MG63 (cell line): ENCODE measurements around the gene ZFPM1. TPM values are rescaled to one million over a fixed set of nuclear protein-coding genes. Genes with fewer than 3 reads are reported as not detected.
"Not testable (repeated sequence)": the region's sequence is repeated elsewhere in the genome, so short reads cannot be mapped to it uniquely, and the experiment has no call there.

Experiments
- DNase-seq: peaks from one replicate; pipeline ENCODE4 v3.0.0-alpha.2; 2020
- H3K27me3 ChIP-seq: fragments of 250-450 bp; sonication (Bioruptor Pico); 2 replicates; pipeline ENCODE4 v1.5.1; 2020; ENCODE audit warnings: mild to moderate bottlenecking, moderate library complexity
- H3K36me3 ChIP-seq: fragments of 250-450 bp; sonication (Bioruptor Pico); 2 replicates; pipeline ENCODE4 v1.5.1; 2020; ENCODE audit warnings: mild to moderate bottlenecking, moderate library complexity
- H3K4me3 ChIP-seq: fragments of 250-450 bp; sonication (Bioruptor Pico); 2 replicates; pipeline ENCODE4 v1.5.1; 2020; ENCODE audit warnings: mild to moderate bottlenecking, moderate library complexity
- H3K9me3 ChIP-seq: fragments of 250-450 bp; sonication (Bioruptor Pico); 2 replicates; pipeline ENCODE4 v1.5.1; 2020; ENCODE audit warnings: mild to moderate bottlenecking, moderate library complexity
- total RNA-seq: library from RNA; depleted of rRNA; stranded (reverse); fragments of >200 nt; shearing (Covaris generic); gene quantifications from 2 replicates; pipeline ENCODE4 v1.2.3, GENCODE V29; 2014; ENCODE audit warnings: low replicate concordance

Gene ZFPM1
- total RNA-seq, 1 experiment from 2014 or later = 0.33 TPM

DNA sequence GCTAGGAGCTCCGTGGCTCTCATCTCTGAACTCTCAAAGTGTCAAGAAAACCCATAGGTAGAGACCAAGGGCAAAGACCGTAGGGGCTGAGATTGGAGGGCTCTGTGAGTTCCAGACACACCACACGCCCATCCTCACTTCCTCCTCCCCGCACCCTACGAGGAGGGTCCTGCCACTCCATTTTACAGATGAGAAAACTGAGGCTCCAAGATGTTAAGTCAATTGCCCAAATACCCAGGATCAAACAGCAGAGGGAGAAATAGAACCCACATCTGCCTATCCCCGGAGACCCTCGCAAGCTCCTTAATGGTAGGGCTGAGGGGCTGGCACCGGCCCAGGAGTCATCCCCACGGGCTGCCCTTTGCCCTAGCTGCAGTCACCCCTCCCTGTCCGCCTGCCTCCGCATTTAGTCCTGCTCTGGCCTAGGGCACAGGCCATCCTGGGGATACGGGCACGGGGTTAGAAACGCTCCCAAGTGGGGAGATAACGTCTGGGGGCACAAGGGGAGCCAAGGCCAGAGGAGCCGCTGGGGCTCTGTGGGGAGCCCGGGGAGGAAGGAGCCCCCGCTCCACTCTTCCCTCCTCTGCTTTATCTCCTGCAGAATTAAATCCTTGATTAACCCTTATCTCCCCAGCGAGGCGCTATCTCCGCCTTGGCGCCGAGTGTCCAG lies 63.0 kb downstream of the ZFPM1 start:
- no peak for DNase-seq
- no peaks in the 10 kb centered on the region for H3K27me3 ChIP-seq
- no peaks in the 10 kb centered on the region for H3K9me3 ChIP-seq
- H3K36me3 ChIP-seq = no peaks in the 10 kb centered on the region
- H3K4me3 ChIP-seq = no peak overlapping the region

DNA sequence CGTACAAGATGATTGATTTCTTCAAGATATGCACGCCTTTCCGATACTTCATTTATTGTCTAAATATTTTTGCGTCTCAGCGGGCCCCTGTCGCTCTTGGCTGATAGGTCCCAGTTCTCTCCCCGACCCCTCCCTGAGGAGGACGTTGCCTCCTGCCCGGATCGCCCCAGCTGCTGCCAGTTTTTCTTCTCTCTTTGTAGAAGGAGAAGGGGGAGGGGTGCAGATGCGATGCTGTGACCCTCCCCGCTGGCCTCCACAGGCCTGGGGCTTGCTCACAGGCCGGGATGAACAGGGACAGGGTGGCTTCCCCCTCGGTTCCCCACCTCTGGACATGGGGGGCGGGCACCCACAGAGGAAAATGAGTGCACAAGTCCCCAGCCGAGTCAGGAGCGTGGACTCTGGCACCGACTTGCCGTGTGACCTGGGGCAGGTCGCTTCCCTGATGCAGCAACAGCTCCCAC lies 63.6 kb downstream of the ZFPM1 start:
- no peaks in the 10 kb centered on the region for H3K9me3 ChIP-seq
- no peak for DNase-seq
- no peaks in the 10 kb centered on the region for H3K27me3 ChIP-seq
- H3K36me3 ChIP-seq = no peaks in the 10 kb centered on the region
- no peak overlapping the region for H3K4me3 ChIP-seq

- not testable (repeated sequence) for H3K27me3 ChIP-seq, H3K4me3 ChIP-seq, H3K9me3 ChIP-seq, H3K36me3 ChIP-seq, DNase-seq
Measured at GRCh38 chr16:88517208-88517774, 64.2 kb downstream of the ZFPM1 start.

DNA sequence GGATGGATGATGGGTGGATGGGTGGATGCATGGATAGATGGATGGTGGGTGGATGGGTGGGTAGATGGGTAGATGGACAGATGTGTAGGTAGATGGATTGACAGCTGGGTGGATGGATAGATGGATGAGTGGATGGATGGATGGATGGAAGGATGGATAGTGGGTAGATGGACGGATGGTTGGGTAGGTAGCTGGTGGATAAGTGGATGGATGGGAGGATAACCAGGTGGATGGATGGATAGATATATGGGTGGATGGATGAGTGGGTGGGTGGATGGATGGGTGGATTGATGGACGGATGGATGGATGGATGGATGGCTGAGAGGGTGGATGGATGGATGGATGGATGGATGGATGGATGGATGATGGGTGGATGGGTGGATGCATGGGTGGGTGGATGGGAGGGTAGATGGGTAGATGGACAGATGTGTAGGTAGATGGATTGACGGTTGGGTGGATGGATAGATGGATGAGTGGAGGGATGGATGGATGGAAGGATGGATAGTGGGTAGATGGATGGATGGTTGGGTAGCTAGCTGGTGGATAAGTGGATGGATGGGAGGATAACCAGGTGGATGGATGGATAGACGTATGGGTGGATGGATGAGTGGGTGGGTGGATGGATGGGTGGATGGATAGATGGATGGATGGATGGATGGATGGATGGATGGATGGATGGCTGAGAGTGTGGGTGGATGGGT lies 65.5 kb downstream of the ZFPM1 start:
- H3K4me3 ChIP-seq, DNase-seq, H3K9me3 ChIP-seq, H3K27me3 ChIP-seq, H3K36me3 ChIP-seq: not testable (repeated sequence)

DNA sequence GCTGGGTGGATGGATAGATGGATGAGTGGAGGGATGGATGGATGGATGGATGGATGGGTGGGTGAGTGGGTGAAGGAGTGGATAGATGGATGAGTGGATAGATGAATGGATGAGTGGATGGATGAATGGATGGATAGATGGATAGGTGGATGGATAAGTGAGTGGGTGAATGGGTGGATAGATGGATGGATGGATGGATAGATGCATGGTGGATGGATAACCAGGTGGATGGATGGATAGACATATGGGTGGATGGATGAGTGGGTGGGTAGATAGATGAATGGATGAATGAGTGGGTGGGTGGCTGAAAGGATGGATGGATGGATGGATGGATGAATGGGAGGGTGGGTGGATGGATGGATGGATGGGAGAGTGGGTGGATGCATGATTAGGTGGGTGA lies 66.2 kb downstream of the ZFPM1 start:
- Histone ChIP-seq H3K36me3 (no peaks in the 10 kb centered on the region), H3K4me3 (no peak overlapping the region), H3K9me3 (no peaks in the 10 kb centered on the region), H3K27me3 (no peaks in the 10 kb centered on the region)
- DNase-seq = no peak

DNA sequence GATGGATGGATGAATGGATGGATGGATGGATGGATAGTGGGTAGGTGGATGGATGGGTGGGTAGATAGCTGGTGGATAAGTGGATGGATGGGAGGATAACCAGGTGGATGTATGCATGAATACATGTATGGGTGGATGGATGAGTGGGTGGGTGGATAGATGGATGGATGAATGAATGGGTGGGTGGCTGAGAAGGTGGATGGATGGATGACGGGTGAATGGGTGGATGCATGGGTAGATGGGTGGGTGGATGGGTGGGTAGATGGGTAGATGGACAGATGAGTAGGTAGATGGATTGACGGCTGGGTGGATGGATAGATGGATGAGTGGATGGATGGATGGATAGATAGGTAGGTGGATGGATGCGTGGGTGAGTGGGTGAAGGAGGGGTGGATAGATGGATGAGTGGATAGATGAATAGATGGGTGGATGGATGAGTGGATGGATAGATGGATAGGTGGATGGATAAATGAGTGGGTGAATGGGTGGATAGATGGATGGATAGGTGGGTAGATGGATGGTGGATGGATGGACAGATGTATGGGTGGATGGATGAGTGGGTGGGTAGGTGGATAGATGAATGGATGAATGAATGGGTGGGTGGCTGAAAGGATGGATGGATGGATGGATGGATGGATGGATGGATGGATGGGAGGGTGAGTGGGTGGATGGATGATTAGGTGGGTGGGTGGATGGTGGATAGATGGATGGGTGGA lies 67.0 kb downstream of the ZFPM1 start:
- no peaks in the 10 kb centered on the region for H3K36me3 ChIP-seq
- no peaks in the 10 kb centered on the region for H3K9me3 ChIP-seq
- no peak for DNase-seq
- no peaks in the 10 kb centered on the region for H3K27me3 ChIP-seq
- no peak overlapping the region for H3K4me3 ChIP-seq

DNA sequence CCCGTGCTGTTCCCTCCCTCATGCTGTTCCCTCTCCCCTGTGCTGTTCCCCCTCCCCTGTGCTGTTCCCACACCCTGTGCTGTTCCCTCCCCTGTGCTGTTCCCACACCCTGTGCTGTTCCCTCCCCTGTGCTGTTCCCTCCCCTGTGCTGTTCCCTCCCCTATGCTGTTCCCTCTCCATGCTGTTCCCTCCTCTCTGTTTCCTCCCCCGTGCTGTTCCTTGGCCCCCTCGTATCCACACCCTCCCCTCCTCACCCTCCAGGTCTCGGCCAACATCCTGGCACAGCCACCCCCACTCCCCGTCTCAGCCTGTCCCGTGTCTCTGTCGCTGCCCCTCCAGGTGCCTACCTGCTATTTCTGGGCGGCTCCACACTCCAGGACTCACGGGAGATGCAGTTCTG lies 68.6 kb downstream of the ZFPM1 start:
- no peaks in the 10 kb centered on the region for H3K36me3 ChIP-seq
- H3K4me3 ChIP-seq = no peak overlapping the region
- H3K27me3 ChIP-seq = no peaks in the 10 kb centered on the region
- no peak for DNase-seq
- H3K9me3 ChIP-seq = no peaks in the 10 kb centered on the region

GRCh38 chr16:88522276-88522949 lies 69.3 kb downstream of the ZFPM1 start:
- no peak for DNase-seq
- no peaks in the 10 kb centered on the region for H3K9me3 ChIP-seq
- no peak overlapping the region for H3K4me3 ChIP-seq
- H3K27me3 ChIP-seq = no peaks in the 10 kb centered on the region
- no peaks in the 10 kb centered on the region for H3K36me3 ChIP-seq

DNA sequence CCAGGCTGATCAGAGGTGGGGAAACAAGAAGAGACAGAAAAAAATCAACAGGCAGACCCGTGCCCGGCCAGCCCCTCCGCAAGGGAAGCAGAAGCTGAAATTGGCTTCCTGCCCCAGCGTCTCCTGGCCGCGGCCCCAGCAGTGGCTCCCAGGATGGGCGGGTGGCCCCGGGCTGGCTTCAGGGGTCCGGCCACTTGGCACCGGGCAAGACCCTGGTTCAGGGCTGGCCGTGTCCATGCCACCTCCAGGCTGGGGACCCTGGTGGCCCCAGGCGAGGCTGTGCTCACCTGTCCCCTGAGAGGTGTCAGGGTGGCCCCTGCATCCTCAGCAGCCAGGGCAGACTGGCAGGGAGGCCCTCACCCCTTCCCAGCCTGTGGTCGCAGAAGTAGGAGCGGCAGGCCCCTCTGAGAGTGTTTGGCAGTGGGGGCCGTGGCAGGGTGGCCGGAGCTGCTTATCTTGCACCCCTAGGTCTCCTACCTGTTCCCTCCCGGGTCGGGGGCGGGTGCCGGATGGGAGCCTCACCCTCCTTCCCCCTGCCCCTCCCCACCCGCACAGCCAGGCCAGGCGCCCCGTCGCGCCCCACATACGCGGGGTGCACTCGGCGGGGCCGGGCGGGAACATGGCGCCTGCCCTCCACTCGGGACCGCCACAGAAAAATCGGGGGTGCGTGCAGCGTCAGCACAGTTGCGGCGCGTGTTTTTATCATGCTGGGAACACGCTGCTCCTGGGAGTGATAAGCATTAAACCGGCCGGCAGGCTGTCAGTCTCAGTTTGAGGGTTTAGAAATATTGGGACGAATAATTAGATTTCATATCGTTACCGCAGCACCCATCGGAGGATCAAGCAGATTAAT lies 70.5 kb downstream of the ZFPM1 start:
- H3K36me3 ChIP-seq = no peaks in the 10 kb centered on the region
- DNase-seq = no peak
- H3K9me3 ChIP-seq = no peaks in the 10 kb centered on the region
- no peaks in the 10 kb centered on the region for H3K27me3 ChIP-seq
- no peak overlapping the region for H3K4me3 ChIP-seq

GRCh38 chr16:88524274-88524972 lies 71.3 kb downstream of the ZFPM1 start:
- no peak for DNase-seq
- Histone ChIP-seq H3K4me3 (no peak overlapping the region), H3K9me3 (no peaks in the 10 kb centered on the region), H3K27me3 (no peaks in the 10 kb centered on the region), H3K36me3 (no peaks in the 10 kb centered on the region)

- Histone ChIP-seq H3K27me3 (no peaks in the 10 kb centered on the region), H3K4me3 (no peak overlapping the region), H3K9me3 (no peaks in the 10 kb centered on the region), H3K36me3 (no peaks in the 10 kb centered on the region)
- no peak for DNase-seq
Measured at GRCh38 chr16:88524973-88525662, 72.0 kb downstream of the ZFPM1 start.

GRCh38 chr16:88525663-88525990 lies 72.5 kb downstream of the ZFPM1 start:
- Histone ChIP-seq H3K4me3 (no peak overlapping the region), H3K9me3 (no peaks in the 10 kb centered on the region), H3K36me3 (no peaks in the 10 kb centered on the region), H3K27me3 (no peaks in the 10 kb centered on the region)
- DNase-seq = no peak

DNA sequence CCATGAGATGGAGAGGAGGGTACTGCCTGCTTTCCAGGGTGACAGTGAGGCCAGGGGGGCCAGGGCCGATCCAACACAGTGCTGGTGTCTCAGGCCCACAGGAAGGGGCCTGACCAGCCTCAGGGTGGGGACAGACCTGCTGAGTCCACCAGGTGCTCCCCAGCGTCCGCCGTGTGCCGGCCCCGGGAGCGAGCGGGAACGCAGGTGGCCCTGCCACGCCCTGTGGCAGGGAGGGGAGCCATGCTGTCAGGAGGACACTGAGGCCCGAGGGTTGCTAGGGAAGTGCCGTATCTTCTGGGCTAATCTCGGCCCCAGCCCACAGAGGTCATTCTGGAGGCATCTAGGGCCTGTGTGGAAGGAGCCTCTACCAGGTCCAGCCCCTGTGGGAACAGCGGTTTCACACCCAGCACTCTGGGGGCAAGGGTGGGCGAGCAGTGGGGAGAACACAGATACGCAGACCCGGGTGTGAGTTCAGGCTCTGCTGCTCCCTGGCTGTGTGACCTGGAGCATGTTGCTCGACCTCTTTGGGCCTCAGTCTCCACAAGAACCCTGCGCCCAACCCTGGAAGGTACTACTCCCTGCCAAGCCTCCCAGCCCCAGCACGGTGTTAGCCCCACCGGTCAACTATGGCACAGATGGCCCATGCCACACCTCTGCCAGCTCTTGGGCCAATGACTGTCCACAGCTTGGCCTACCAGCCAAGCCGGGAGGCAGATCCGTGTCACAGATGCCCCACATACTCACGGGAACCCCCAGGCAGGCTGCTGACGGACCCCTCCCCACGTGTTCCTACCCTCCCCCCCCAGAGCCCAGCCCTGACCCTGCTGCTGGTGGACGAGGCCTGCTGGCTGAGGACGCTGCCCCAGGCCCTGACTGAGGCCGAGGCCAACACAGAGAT lies 73.2 kb downstream of the ZFPM1 start:
- Histone ChIP-seq H3K36me3 (no peaks in the 10 kb centered on the region), H3K27me3 (no peaks in the 10 kb centered on the region), H3K4me3 (no peak overlapping the region), H3K9me3 (no peaks in the 10 kb centered on the region)
- DNase-seq = no peak

GRCh38 chr16:88526906-88527185 lies 73.8 kb downstream of the ZFPM1 start:
- Histone ChIP-seq H3K9me3 (no peaks in the 10 kb centered on the region), H3K36me3 (no peaks in the 10 kb centered on the region), H3K4me3 (no peak overlapping the region), H3K27me3 (no peaks in the 10 kb centered on the region)
- no peak for DNase-seq
